ENCODE measurements around the gene MIGA1.

GRCh38 chr1:77899647-77900320 is 120.3 kb downstream of the MIGA1 start:
- TF ChIP-seq CTCF (IDR thresholded peaks at IDR 0.05) (no peak), POLR2A (IDR thresholded peaks at IDR 0.05) (no peak)
